AG04449 (cell line): ENCODE results near the gene CELA2A.

Source experiments
- CTCF ChIA-PET: fragments of 350-600 bp; formaldehyde crosslinking; extraction: SDS; loops from one replicate; lab custom pipeline; 2021; ENCODE audit warnings: antibody characterized with exemption; lab: Yijun Ruan, JAX
- POLR2A ChIA-PET: fragments of 400-600, 350-600 bp; formaldehyde crosslinking; extraction: SDS; loops from one replicate; lab custom pipeline; 2020; ENCODE audit warnings: antibody characterized with exemption, inconsistent platforms; lab: Yijun Ruan, JAX
- DNase-seq: peaks from one replicate; pipeline ENCODE4 v3.0.0-alpha.2; 2010; ENCODE audit warnings: low read depth, low spot score
- H3K4me3 ChIP-seq: 2 replicates; pipeline ENCODE4 v1.5.1; 2011; ENCODE audit warnings: low read depth, mild to moderate bottlenecking, control low read depth, low read length
- CTCF ChIP-seq: IDR thresholded peaks from one replicate; pipeline ENCODE4 v1.5.1; 2011; ENCODE audit warnings: mild to moderate bottlenecking, moderate library complexity, low read length, control low read depth, inconsistent platforms; ENCODE audit not compliant: insufficient read depth; ENCODE audit errors: missing control alignments

The CELA2A gene

GRCh38 chr1:15500184-15501178 lies 43.9 kb downstream of the CELA2A start:
- DNase-seq = no peak
- no peak for TF ChIP-seq CTCF
- H3K4me3 ChIP-seq = no peak overlapping the region
- POLR2A ChIA-PET = no interaction called here
- CTCF ChIA-PET = interaction anchor here (0.8 to 2.7 kb wide), 15 partner anchors 8 to 372 kb away, joined by 3 to 16 read pairs (median 3); partner anchors contain the start of gene CASP9

GRCh38 chr1:15501208-15502032 lies 44.9 kb downstream of the CELA2A start:
- POLR2A ChIA-PET = no interaction called here
- no peak for DNase-seq
- CTCF ChIA-PET = interaction anchor here (0.8 to 1.6 kb wide), 8 partner anchors 9 to 178 kb away, joined by 3 to 5 read pairs (median 3); no protein-coding TSS in a partner anchor
- H3K4me3 ChIP-seq = no peak overlapping the region
- TF ChIP-seq CTCF = peak; percentile 80

GRCh38 chr1:15504436-15504835 lies 47.9 kb downstream of the CELA2A start:
- no peak for TF ChIP-seq CTCF
- ChIA-PET CTCF (interaction anchor here (1.5 to 1.9 kb wide), 2 partner anchors 9 to 180 kb away, joined by 5 to 7 read pairs; no protein-coding TSS in a partner anchor), POLR2A (no interaction called here)
- no peak for DNase-seq
- H3K4me3 ChIP-seq = no peak overlapping the region

- no peak for DNase-seq
- H3K4me3 ChIP-seq = no peak overlapping the region
- ChIA-PET POLR2A (no interaction called here), CTCF (no interaction called here)
- TF ChIP-seq CTCF = no peak
Observed at GRCh38 chr1:15506831-15507230, 50.3 kb downstream of the CELA2A start.

GRCh38 chr1:15507278-15507677 lies 50.7 kb downstream of the CELA2A start:
- CTCF ChIA-PET = no interaction called here
- no peak for DNase-seq
- no peak overlapping the region for H3K4me3 ChIP-seq
- TF ChIP-seq CTCF = no peak
- POLR2A ChIA-PET = no interaction called here
